GM23248 (cell line): Measurements from ENCODE around the gene BPIFB2. TPM values are rescaled to one million over a fixed set of nuclear protein-coding genes. Genes with fewer than 3 reads are reported as not detected.

Source experiments
- DNase-seq: peaks from one replicate; pipeline ENCODE4 v3.0.0-alpha.2; 2015
- H2AFZ ChIP-seq: fragments of 200-600 bp; sonication (generic); 2 replicates; pipeline ENCODE4 v1.6.1; 2016; ENCODE audit warnings: antibody characterized with exemption
- H3F3A ChIP-seq: fragments of 200-600 bp; sonication (generic); 2 replicates; pipeline ENCODE4 v1.6.1; 2016; ENCODE audit warnings: mild to moderate bottlenecking, antibody characterized with exemption, mixed run types; ENCODE audit not compliant: insufficient read depth
- H3K27ac ChIP-seq: fragments of 200-600 bp; sonication (generic); 2 replicates; pipeline ENCODE4 v1.5.1; 2016; ENCODE audit warnings: mild to moderate bottlenecking
- H3K27me3 ChIP-seq: fragments of 200-600 bp; sonication (generic); replicated peaks from 2 replicates; pipeline ENCODE4 v1.6.1; 2016; ENCODE audit warnings: mild to moderate bottlenecking; ENCODE audit not compliant: insufficient read depth
- H3K36me3 ChIP-seq: fragments of 200-600 bp; sonication (generic); 2 replicates; pipeline ENCODE4 v1.6.1; 2016; ENCODE audit warnings: low read depth, mild to moderate bottlenecking
- H3K4me1 ChIP-seq: fragments of 200-600 bp; sonication (generic); 2 replicates; pipeline ENCODE4 v1.6.1; 2016; ENCODE audit warnings: mild to moderate bottlenecking; ENCODE audit not compliant: insufficient read depth
- H3K4me2 ChIP-seq: fragments of 200-600 bp; sonication (generic); one replicate; pipeline ENCODE4 v1.6.1; 2016; ENCODE audit warnings: mild to moderate bottlenecking; ENCODE audit not compliant: unreplicated experiment
- H3K4me3 ChIP-seq: fragments of 200-600 bp; sonication (generic); 2 replicates; pipeline ENCODE4 v1.5.1; 2016; ENCODE audit warnings: mild to moderate bottlenecking
- H3K79me2 ChIP-seq: fragments of 200-600 bp; sonication (generic); 2 replicates; pipeline ENCODE4 v1.6.1; 2016; ENCODE audit warnings: mild to moderate bottlenecking; ENCODE audit not compliant: insufficient read depth
- H3K9ac ChIP-seq: fragments of 200-600 bp; sonication (generic); 2 replicates; pipeline ENCODE4 v1.6.1; 2016; ENCODE audit warnings: mild to moderate bottlenecking
- H3K9me2 ChIP-seq: fragments of 200-600 bp; sonication (generic); 2 replicates; pipeline ENCODE4 v1.6.1; 2016; ENCODE audit warnings: mixed run types, mild to moderate bottlenecking, moderate library complexity; ENCODE audit not compliant: insufficient read depth
- H3K9me3 ChIP-seq: fragments of 200-600 bp; sonication (generic); one replicate; pipeline ENCODE4 v1.6.1; 2017; ENCODE audit warnings: low read depth
- H4K20me1 ChIP-seq: fragments of 200-600 bp; sonication (generic); 2 replicates; pipeline ENCODE4 v1.6.0; 2016; ENCODE audit not compliant: insufficient read depth
- EZH2 ChIP-seq: fragments of 200-600 bp; sonication (generic); IDR thresholded peaks from 2 replicates; pipeline ENCODE4 v1.6.1; 2018; ENCODE audit warnings: antibody characterized with exemption, mild to moderate bottlenecking; ENCODE audit not compliant: insufficient read depth, poor library complexity, severe bottlenecking
- EZH2phosphoT487 ChIP-seq: fragments of 200-600 bp; sonication (generic); IDR thresholded peaks from 2 replicates; pipeline ENCODE4 v1.6.1; 2018; ENCODE audit warnings: antibody characterized with exemption, moderate library complexity, mild to moderate bottlenecking, low read depth; ENCODE audit not compliant: insufficient read depth
- WGBS, 2 experiments: methylation state at CpG; one replicate each; pipeline ENCODE4 v1.1.6; 2015 to 2017; ENCODE audit warnings: low lambda C conversion rate in 2 of 2, low coverage in 1 of 2; ENCODE audit errors: missing lambda C conversion rate in 2 of 2; 5-methylcytosine and 5-hydroxymethylcytosine counted together
- in situ Hi-C: fragments of 300-500 bp; cut with MboI; formaldehyde crosslinking; loops from 2 replicates; pipeline ENCODE4 v1.15.0; 2020
- polyA plus RNA-seq: library from polyadenylated mRNA; unstranded; fragments of >200 nt; fragmentation: Nextera tagmentation; extraction: Ambion mirVana; gene quantifications from 2 replicates; pipeline ENCODE4 v1.2.1, GENCODE V29; 2016
- total RNA-seq: library from RNA; depleted of rRNA; stranded (reverse); fragments of >200 nt; shearing (Covaris generic); gene quantifications from 2 replicates; pipeline ENCODE4 v1.2.3, GENCODE V29; 2014

Gene BPIFB2
- total and polyA plus RNA-seq, 2 experiments from 2014 or later, result not detected

GRCh38 chr20:33008336-33009213 is 1.1 kb downstream of the BPIFB2 start:
- Histone ChIP-seq H3K36me3 (no peaks in the 10 kb centered on the region), H4K20me1 (no peaks in the 10 kb centered on the region), H3K27ac (no peak overlapping the region), H3K9me3 (no peaks in the 10 kb centered on the region), H3K4me2 (no peak overlapping the region), H3K4me1 (no peaks in the 10 kb centered on the region), H3K9me2 (no peaks in the 10 kb centered on the region), H3K79me2 (no peaks in the 10 kb centered on the region), H3F3A (no peaks in the 10 kb centered on the region), H3K27me3 (peaks cover 18% of the 10 kb centered on the region), H3K4me3 (no peak overlapping the region), H3K9ac (no peak overlapping the region), H2AFZ (no peak overlapping the region)
- 42 to 48% methylated on average over 23 of the region's 23 CpGs for WGBS, 2 experiments
- DNase-seq, result no peak
- in situ Hi-C loops, result no loop called here
- TF ChIP-seq EZH2phosphoT487 (no peak), EZH2 (no peak)

DNA sequence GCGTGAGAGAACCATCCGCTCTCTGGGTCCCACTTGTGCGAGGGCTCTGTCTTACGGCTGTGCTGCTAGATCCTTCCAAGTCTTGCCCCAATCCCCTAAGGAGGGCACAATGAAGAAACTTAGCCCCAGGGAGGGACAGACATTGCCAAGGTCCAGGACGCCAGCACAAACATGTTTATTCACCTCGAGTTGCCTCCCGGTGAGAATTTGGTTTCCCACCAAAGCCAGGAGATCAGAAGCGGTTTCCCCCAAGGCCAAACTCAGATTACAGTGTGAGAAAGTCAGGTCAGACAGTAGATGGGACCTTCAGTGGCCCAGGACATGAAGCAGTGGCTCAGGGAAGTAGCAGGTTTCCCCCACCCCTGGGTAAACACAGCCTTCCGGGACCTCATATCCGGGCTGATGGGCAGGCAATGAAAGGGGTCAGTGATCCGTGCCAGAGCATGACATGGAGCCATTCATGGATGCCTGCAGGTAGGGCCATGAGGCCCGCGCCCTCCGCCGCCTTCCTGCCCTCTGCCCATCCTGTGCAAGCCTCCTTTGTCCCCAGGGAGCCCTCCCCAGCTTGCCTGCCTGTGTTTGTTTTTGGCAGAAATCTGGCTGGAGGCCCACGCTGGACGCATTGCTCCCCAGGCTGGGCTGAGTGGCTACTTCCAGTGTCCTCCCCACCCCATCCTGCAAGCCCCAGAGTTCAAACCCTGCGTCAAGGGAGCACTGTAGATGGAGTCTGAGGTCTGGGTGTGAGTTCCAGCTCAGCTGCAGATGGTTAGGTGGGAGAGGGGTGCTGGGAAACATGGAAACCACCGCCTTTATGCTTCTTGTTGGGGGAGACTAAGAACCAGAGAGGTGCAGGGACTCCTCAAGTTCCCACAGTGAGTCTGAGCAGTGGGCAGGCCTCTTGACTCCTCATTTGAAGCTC is 2.0 kb downstream of the BPIFB2 start:
- Histone ChIP-seq H3K9me2 (no peaks in the 10 kb centered on the region), H3K4me1 (no peaks in the 10 kb centered on the region), H3K27me3 (peaks cover 26% of the 10 kb centered on the region), H3K27ac (no peak overlapping the region), H3K9ac (no peak overlapping the region), H3F3A (no peaks in the 10 kb centered on the region), H3K36me3 (no peaks in the 10 kb centered on the region), H3K4me3 (no peak overlapping the region), H3K4me2 (no peak overlapping the region), H4K20me1 (no peaks in the 10 kb centered on the region), H3K79me2 (no peaks in the 10 kb centered on the region), H2AFZ (no peak overlapping the region), H3K9me3 (no peaks in the 10 kb centered on the region)
- TF ChIP-seq EZH2 (no peak), EZH2phosphoT487 (no peak)
- in situ Hi-C loops, result no loop called here
- DNase-seq, result no peak
- WGBS, 2 experiments, result 40 to 44% methylated on average over 19 of the region's 19 CpGs

DNA sequence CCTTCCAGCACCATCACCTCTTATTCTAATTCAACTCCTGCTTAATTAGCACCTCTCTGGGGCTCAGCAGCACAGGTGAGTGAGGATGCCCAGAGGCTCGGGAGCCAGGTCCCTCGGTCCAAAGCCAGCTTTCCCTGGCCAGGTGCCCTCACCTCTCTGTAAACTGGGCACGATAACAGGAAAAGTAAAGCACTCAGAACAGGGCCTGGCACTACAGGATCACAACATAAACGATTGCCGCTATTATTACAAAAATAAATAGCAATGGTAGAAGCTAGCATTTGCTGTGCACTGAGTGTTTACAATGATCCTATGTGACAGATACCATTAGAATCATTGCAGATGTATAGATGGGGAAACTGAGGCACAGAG is 2.6 kb downstream of the BPIFB2 start:
- no peak overlapping the region for H3K9ac ChIP-seq
- no peaks in the 10 kb centered on the region for H3K36me3 ChIP-seq
- no peak overlapping the region for H3K4me2 ChIP-seq
- no peaks in the 10 kb centered on the region for H4K20me1 ChIP-seq
- no peaks in the 10 kb centered on the region for H3K9me3 ChIP-seq
- H2AFZ ChIP-seq, result no peak overlapping the region
- peaks cover 32% of the 10 kb centered on the region for H3K27me3 ChIP-seq
- no peaks in the 10 kb centered on the region for H3F3A ChIP-seq
- 39 to 41% methylated on average over 5 of the region's 5 CpGs for WGBS, 2 experiments
- no peak overlapping the region for H3K27ac ChIP-seq
- TF ChIP-seq EZH2 (no peak), EZH2phosphoT487 (no peak)
- no peak for DNase-seq
- in situ Hi-C loops, result no loop called here
- H3K79me2 ChIP-seq, result no peaks in the 10 kb centered on the region
- H3K4me3 ChIP-seq, result no peak overlapping the region
- no peaks in the 10 kb centered on the region for H3K9me2 ChIP-seq
- H3K4me1 ChIP-seq, result no peaks in the 10 kb centered on the region

DNA sequence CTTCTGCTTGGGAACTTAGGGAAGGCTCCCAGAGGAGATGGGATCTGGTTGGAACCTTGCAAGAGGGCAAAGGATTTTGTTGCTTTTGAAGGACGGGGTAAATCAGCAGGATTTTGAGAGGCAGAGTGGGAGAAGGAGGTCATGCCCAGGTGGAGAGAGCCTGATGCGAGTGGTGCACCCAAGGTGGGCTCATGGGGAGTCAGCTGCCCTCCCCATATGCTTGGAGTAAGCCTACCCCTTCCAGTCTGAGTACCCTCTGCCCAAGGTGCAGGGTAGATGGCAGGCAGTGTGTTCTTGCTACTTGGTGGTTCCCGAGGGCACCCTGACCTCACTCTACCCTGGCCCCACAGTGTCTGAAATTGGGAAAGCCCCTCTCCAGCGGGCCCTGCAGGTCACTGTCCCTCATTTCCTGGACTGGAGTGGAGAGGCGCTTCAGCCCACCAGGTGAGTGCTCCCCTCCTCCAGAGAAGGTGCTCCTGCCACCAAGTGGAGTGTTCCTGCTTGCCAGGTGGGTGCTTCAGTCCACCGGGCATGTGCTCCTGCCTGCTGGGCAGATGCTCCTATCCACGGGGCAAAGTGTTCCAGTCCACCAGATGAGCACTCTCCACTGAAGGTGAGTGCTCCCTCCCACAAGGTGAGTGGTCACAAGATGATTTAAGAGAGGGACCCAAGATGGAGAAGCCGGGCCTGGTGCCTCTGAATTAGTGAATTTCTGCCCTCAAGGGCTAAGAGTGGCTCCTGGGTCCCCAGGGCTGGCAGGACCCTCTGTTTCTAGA is 3.4 kb downstream of the BPIFB2 start:
- H3K9ac ChIP-seq, result no peak overlapping the region
- H3K4me2 ChIP-seq, result no peak overlapping the region
- no peaks in the 10 kb centered on the region for H3K9me2 ChIP-seq
- H3K27me3 ChIP-seq, result peaks cover 32% of the 10 kb centered on the region
- no peaks in the 10 kb centered on the region for H3K36me3 ChIP-seq
- no peak for DNase-seq
- in situ Hi-C loops, result no loop called here
- H3K27ac ChIP-seq, result no peak overlapping the region
- H4K20me1 ChIP-seq, result no peaks in the 10 kb centered on the region
- WGBS, 2 experiments, result 20 to 22% methylated on average over 8 of the region's 8 CpGs
- no peaks in the 10 kb centered on the region for H3F3A ChIP-seq
- H2AFZ ChIP-seq, result no peak overlapping the region
- no peak overlapping the region for H3K4me3 ChIP-seq
- no peaks in the 10 kb centered on the region for H3K4me1 ChIP-seq
- H3K9me3 ChIP-seq, result no peaks in the 10 kb centered on the region
- TF ChIP-seq EZH2phosphoT487 (no peak), EZH2 (no peak)
- H3K79me2 ChIP-seq, result no peaks in the 10 kb centered on the region
